Activated CD4-positive, alpha-beta T cell treated with anti-CD3 and anti-CD28 coated beads, Interleukin-2, amount 10 ng/mL, durations not matched to agents 24 days and 14 days (primary cell): Measurements from ENCODE around the gene PLEKHA8. TPM values are rescaled to one million over a fixed set of nuclear protein-coding genes. Genes with fewer than 3 reads are reported as not detected.
"Not testable (repeated sequence)": the region's sequence is repeated elsewhere in the genome, so short reads cannot be mapped to it uniquely, and the experiment has no call there.

ENCODE experiments used
- DNase-seq: peaks from one replicate; pipeline ENCODE4 v3.0.0; 2022
- H3K27ac Mint-ChIP-seq: one replicate; pipeline ENCODE4 v1.8.0; 2022; ENCODE audit warnings: mild to moderate bottlenecking, mixed read lengths
- H3K27me3 Mint-ChIP-seq: one replicate; pipeline ENCODE4 v1.8.0; 2022; ENCODE audit warnings: mixed read lengths
- H3K36me3 Mint-ChIP-seq: one replicate; pipeline ENCODE4 v1.8.0; 2022; ENCODE audit warnings: low read depth, mild to moderate bottlenecking, mixed read lengths
- H3K4me1 Mint-ChIP-seq: one replicate; pipeline ENCODE4 v1.8.0; 2021; ENCODE audit warnings: mixed read lengths
- H3K4me3 Mint-ChIP-seq: one replicate; pipeline ENCODE4 v1.8.0; 2022; ENCODE audit warnings: mild to moderate bottlenecking, moderate library complexity, mixed read lengths
- H3K9me3 Mint-ChIP-seq: one replicate; pipeline ENCODE4 v1.8.0; 2021; ENCODE audit warnings: mixed read lengths
- intact Hi-C: fragments of 100-400 bp; cut with micrococcal nuclease; formaldehyde crosslinking; loops from one replicate; pipeline ENCODE4 v1.15.1; 2023
- total RNA-seq: library from RNA; stranded (reverse); gene quantifications from 2 replicates; pipeline ENCODE4 v1.2.3, GENCODE V29; 2022

Gene PLEKHA8
- total RNA-seq, 1 donor from 2014 or later, result 10.7 TPM

DNA sequence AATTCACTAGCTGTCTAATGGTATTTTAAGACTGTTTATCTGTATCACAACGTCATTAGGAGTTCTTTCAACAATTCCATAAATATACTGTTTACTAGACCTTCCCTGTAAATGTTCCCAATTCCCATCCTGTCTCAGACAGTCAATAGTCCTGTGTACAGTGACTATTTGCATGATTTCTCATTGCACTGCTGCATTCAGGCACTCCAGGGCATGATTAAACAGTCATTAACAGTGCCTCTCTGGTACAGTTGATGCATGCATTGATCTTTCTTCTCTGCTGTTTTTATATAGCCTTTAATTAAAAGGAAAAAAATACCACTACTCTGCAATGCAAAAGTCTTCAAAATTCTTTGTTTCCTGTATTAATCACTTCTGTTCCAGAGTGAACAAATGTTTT is 55.1 kb downstream of the PLEKHA8 start:
- Mint-ChIP-seq H3K27ac (no peak overlapping the region), H3K36me3 (peaks cover 2% of the 10 kb centered on the region)

DNA sequence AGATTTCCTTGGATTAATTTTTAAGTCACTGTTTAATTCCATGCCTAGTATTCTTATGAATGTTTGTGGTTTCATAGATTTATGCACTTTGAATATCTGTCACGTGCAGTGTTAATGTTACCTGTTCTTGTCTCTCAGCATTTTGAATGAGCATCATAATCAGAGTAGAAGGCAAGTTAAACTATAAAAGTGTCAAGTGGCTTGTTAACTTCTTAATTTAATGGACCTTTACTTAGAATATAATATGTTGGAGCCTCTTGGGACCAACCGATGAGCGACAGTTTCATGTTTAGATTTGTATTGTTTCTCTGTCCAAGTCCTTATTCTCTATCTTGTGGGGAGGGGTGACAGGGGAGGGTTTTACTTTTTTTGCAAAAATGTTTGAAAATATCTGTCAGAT is 56.0 kb downstream of the PLEKHA8 start:
- intact Hi-C loops, result no loop called here
- no peaks in the 10 kb centered on the region for H3K9me3 Mint-ChIP-seq
- H3K27me3 Mint-ChIP-seq, result no peaks in the 10 kb centered on the region
- no peaks in the 10 kb centered on the region for H3K36me3 Mint-ChIP-seq
- no peak overlapping the region for H3K4me3 Mint-ChIP-seq
- DNase-seq, result no peak
- H3K4me1 Mint-ChIP-seq, result peaks cover 3% of the 10 kb centered on the region
- no peak overlapping the region for H3K27ac Mint-ChIP-seq

More for the DNA sequence above, 55.1 kb downstream of the PLEKHA8 start:
- DNase-seq, result no peak
- Mint-ChIP-seq H3K9me3 (no peaks in the 10 kb centered on the region), H3K27me3 (no peaks in the 10 kb centered on the region), H3K4me3 (no peak overlapping the region), H3K4me1 (peaks cover 3% of the 10 kb centered on the region)
- intact Hi-C loops, result no loop called here

DNA sequence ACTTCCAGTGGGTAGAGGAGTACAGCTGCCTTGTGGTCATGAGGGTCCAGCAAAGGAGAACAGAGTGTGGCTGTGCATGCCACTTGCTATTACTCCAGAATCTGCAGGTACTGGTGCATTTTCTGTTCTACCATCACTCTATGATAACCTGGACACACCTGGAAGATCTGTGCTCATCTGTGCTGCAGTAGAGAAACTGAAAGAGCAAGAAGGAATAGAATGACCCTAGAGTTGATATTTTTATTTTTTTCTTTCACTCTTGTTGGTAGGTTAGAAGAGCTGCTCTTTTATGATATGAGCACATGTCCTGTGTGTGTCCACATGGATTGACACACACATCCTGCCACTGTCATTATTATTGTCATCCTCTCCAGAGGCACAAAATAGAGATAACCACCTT is 58.3 kb downstream of the PLEKHA8 start:
- Mint-ChIP-seq H3K4me1 (peaks cover 3% of the 10 kb centered on the region), H3K27ac (no peak overlapping the region), H3K9me3 (no peaks in the 10 kb centered on the region), H3K27me3 (no peaks in the 10 kb centered on the region), H3K36me3 (no peaks in the 10 kb centered on the region), H3K4me3 (no peak overlapping the region)
- intact Hi-C loops, result no loop called here
- DNase-seq, result no peak

DNA sequence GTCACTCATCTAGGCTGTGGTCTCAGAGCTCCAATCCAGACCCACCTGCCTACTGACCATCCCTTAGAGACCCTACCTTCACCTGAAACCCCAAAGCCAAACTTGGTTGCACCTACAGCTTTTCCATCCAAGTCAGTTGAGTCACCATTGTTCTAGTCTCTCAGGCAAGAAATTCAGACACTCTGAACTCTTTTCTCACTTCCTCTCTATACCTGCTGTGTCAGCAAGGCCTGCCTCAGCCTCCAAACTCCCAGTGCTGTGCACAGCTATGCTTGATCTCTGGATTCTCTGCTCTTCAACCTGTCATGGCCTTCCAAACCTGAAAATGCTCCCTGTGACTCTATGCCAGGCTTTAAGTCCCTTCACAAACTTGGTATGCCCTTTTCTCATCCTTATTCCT is 59.2 kb downstream of the PLEKHA8 start:
- Mint-ChIP-seq H3K9me3 (no peaks in the 10 kb centered on the region), H3K4me3 (no peak overlapping the region), H3K36me3 (no peaks in the 10 kb centered on the region), H3K4me1 (peaks cover 3% of the 10 kb centered on the region), H3K27me3 (no peaks in the 10 kb centered on the region), H3K27ac (no peak overlapping the region)
- no peak for DNase-seq
- intact Hi-C loops, result no loop called here

DNA sequence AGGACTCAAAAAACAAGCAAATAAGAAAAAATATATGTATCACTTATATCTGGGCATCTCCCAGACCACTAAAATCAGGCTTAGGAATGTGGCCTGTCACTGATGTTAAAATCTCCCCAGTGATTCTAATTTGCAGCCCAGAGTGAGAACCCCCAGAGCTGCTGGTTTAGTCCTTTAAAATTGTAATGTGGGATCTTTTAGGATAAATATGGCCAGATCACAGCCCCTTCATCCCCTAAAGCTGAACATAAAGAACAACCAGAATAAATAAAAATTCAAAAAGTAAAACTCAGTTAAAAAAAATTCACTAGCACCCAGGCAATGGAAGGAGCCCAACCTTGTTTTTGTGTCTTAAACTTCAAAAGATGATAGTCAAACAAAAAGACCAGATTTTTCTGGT is 60.1 kb downstream of the PLEKHA8 start:
- no peaks in the 10 kb centered on the region for H3K9me3 Mint-ChIP-seq
- H3K4me1 Mint-ChIP-seq, result peaks cover 3% of the 10 kb centered on the region
- H3K36me3 Mint-ChIP-seq, result no peaks in the 10 kb centered on the region
- DNase-seq, result no peak
- H3K27me3 Mint-ChIP-seq, result no peaks in the 10 kb centered on the region
- no peak overlapping the region for H3K4me3 Mint-ChIP-seq
- no peak overlapping the region for H3K27ac Mint-ChIP-seq
- intact Hi-C loops, result no loop called here

DNA sequence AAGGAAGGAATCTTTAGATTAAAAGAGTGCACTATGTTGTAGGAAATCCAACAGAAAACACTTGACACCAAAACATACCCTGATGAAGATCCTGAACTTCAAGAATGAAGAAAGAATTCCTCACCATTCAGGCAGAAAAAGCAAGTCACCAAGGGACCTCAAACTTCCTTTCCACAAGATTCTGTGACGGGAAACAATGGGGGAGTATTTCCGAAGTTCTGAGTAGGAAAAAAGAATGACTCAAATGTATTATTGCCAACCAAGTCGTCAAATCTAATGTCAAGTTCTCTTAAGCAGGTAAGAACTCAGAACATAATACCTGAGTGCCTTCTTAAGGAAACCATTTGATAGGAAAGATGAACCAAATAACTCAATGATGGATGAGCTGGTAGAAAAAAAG is 61.9 kb downstream of the PLEKHA8 start:
- Mint-ChIP-seq H3K36me3 (no peaks in the 10 kb centered on the region), H3K4me1 (peaks cover 3% of the 10 kb centered on the region)

DNA sequence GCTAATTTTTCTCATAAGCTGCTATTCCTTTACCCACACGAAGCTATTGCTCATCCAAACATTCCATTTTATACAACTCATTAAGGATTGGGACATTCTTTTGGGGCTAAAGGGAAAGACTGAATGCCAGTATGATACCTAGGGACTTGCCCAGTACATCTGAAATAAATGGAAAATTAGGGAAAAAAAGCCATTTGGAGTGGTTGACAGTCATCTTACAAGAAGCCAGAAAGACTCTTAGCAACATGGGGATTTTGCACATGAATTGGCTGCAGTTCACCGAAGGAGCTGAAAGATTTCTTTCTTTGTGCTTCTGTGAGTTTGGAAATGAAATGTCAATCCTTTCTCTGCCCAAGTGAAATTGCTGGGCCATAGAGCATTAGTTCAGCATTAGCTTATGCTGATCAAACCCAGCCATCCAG is 63.3 kb downstream of the PLEKHA8 start:
- Mint-ChIP-seq H3K36me3 (no peaks in the 10 kb centered on the region), H3K9me3 (no peaks in the 10 kb centered on the region), H3K27me3 (no peaks in the 10 kb centered on the region), H3K27ac (no peak overlapping the region), H3K4me3 (no peak overlapping the region), H3K4me1 (peaks cover 3% of the 10 kb centered on the region)
- no peak for DNase-seq
- intact Hi-C loops, result no loop called here

More for the DNA sequence above, 61.9 kb downstream of the PLEKHA8 start:
- DNase-seq, result no peak
- Mint-ChIP-seq H3K27me3 (no peaks in the 10 kb centered on the region), H3K4me3 (no peak overlapping the region), H3K9me3 (no peaks in the 10 kb centered on the region), H3K27ac (no peak overlapping the region)
- intact Hi-C loops, result no loop called here

DNA sequence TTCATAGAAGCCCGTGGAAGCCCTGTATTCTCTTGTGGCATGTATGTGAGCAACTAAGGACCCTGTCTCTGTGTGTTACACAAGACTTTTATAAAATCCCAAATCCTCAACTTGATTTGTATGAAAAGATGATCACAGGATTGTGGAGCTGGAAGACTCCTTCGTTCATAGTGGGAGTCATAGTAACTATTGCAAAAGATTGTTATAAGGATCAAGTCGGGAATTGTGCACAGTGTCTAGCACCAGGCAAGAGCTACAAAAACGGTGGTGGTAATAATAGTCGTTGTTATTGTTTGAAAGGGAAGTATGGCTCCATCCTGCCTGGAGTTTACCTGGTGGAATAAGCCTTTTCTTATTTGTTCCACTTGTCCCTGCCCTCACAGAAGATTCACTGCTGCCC is 63.8 kb downstream of the PLEKHA8 start:
- intact Hi-C loops, result no loop called here
- Mint-ChIP-seq H3K4me3 (no peak overlapping the region), H3K4me1 (peaks cover 3% of the 10 kb centered on the region), H3K27me3 (no peaks in the 10 kb centered on the region), H3K9me3 (no peaks in the 10 kb centered on the region), H3K36me3 (no peaks in the 10 kb centered on the region), H3K27ac (no peak overlapping the region)
- no peak for DNase-seq

DNA sequence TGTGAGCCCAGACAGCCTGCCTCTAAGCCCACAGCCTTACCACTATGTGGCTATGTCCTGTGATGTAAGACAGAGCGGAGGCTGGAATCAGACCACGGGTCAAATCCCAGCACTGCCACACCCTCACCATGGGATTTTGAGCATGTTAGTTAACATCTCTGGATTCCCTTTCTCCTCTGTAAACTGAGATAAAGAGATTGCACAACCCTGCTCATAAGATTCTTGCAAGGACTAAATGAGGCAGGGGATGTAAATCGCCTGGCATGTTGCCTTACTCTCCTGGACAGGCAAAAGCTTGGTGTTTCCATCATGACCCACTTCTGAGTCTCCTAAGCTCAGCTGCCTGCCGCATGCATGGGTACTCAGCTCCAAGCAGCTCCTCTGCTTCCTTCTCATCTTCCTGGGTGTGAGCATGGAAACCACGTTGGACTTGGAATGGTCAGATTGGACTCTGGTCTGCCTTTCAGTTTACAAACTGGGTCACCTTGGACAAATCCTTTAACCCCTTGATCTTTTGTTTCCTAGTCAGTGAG is 65.3 kb downstream of the PLEKHA8 start:
- Mint-ChIP-seq H3K4me3 (no peak overlapping the region), H3K9me3 (peaks cover 6% of the 10 kb centered on the region), H3K27ac (no peak overlapping the region), H3K4me1 (no peaks in the 10 kb centered on the region), H3K27me3 (no peaks in the 10 kb centered on the region), H3K36me3 (no peaks in the 10 kb centered on the region)
- no peak for DNase-seq
- intact Hi-C loops, result no loop called here

DNA sequence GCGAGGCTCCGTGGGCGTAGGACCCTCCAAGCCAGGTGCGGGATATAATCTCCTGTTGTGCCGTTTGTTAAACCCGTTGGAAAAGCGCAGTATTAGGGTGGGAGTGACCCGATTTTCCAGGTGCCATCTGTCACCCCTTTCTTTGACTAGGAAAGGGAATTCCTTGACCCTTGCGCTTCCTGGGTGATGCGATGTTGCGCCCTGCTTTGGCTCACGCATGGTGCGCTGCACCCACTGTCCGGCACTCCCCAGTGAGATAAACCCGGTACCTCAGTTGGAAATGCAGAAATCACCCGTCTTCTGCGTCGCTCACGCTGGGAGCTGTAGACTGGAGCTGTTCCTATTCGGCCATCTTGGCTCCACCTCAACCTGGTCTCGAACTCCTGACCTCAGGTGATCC is 70.4 kb downstream of the PLEKHA8 start:
- H3K9me3 Mint-ChIP-seq, result peaks cover 11% of the 10 kb centered on the region
- intact Hi-C loops, H3K4me3 Mint-ChIP-seq, H3K27ac Mint-ChIP-seq, H3K4me1 Mint-ChIP-seq, H3K36me3 Mint-ChIP-seq, DNase-seq, H3K27me3 Mint-ChIP-seq: not testable (repeated sequence)

DNA sequence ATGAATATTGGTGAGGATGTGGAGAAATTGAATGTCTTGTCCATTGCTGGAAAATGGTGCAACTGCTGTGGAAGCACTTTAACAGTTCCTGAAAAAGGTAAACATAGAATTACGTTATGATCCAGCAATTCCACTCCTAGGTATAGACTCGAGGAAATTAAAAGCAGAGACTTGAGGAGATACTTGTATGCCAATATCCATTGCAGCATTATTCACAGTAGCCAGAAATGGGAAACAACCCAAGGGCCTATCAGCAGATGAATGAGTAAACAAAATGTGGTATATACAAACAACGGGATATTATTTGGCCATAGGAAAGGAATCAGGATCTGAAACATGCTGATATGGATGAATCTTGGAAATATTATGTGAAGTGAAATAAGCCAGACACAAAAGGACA is 74.1 kb downstream of the PLEKHA8 start:
- Mint-ChIP-seq H3K4me3 (no peak overlapping the region), H3K36me3 (no peaks in the 10 kb centered on the region), H3K4me1 (no peaks in the 10 kb centered on the region), H3K27ac (no peak overlapping the region), H3K9me3 (peaks cover 9% of the 10 kb centered on the region), H3K27me3 (peaks cover 4% of the 10 kb centered on the region)
- intact Hi-C loops, result no loop called here
- DNase-seq, result no peak

DNA sequence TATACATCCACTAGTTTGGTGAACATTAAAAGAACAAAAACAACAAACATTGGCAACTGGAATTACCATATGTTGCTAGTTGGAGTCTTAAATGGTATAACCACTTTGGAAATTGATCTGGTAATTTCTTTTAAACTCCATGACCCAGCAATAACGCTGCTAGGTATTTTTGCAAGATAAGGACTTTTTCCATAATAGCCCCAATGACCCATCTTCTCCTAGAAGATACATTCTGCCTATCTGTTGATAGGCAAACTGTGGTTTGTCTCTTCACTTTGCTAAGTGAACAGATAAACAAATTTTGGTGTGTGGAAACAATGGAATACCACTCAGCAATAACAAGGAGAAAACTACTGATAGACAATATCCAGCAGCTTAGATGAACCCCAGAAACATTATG is 75.9 kb downstream of the PLEKHA8 start:
- Mint-ChIP-seq H3K4me1 (no peaks in the 10 kb centered on the region), H3K27ac (no peak overlapping the region), H3K27me3 (peaks cover 4% of the 10 kb centered on the region), H3K9me3 (peaks cover 5% of the 10 kb centered on the region), H3K4me3 (no peak overlapping the region), H3K36me3 (no peaks in the 10 kb centered on the region)
- intact Hi-C loops, result no loop called here
- DNase-seq, result no peak

DNA sequence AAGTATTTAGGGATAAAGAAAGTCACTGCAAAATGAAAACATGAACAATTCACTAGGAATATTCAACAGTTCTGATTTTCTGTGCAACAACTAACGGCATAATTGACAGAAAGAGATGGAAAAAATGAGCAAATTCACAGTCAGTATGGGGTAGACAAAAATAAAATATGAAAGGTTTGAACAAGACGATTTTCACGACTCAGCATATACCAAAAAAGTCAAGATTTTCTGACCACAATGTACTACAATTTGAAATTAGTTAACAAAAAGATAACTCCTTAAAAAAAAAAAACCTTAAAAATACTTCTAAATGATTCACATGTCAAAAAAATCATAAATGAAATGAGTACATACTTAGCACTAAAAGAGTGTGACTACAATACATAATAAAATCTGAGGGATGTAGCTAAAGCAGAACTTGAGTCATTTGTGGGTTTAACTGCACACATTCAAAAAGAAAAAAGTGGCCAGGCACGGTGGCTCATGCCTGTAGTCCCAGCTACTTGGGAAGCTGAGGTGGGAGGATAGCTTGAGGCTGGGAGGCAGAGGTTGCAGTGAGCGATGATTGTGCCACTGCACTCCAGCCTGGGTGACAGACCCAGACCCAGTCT is 84.0 kb downstream of the PLEKHA8 start:
- Mint-ChIP-seq H3K4me1 (peaks cover 3% of the 10 kb centered on the region), H3K27me3 (no peaks in the 10 kb centered on the region), H3K4me3 (no peak overlapping the region), H3K36me3 (peaks cover 2% of the 10 kb centered on the region), H3K27ac (no peak overlapping the region), H3K9me3 (peaks cover 16% of the 10 kb centered on the region)
- intact Hi-C loops, result no loop called here
- DNase-seq, result no peak

DNA sequence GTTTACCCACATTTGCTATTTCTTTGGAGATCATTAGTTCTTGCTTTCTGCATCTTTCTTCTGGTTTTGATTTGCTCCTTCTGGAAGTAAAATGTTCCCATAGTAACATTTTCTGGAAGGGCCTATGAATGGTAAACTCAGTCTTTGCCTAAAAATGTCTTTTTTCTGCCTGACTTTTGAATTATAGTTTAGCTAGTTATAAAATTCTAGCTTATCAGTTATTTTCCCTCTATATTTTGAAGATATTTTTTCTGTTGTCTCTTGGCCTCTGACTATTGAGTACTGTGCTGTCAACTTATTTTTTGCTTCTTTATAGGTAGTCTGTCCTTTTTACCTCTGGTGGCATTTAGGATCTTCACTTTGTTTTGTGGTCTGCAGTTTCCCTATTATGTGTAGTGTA is 84.9 kb downstream of the PLEKHA8 start:
- Mint-ChIP-seq H3K9me3 (peaks cover 16% of the 10 kb centered on the region), H3K36me3 (peaks cover 2% of the 10 kb centered on the region), H3K27me3 (no peaks in the 10 kb centered on the region), H3K27ac (no peak overlapping the region), H3K4me3 (no peak overlapping the region), H3K4me1 (peaks cover 3% of the 10 kb centered on the region)
- intact Hi-C loops, result no loop called here
- DNase-seq, result no peak
